Adrenal gland (tissue), 12 donors: ENCODE data around the gene SCN10A. TPM values are rescaled to one million over a fixed set of nuclear protein-coding genes. Genes with fewer than 3 reads are reported as not detected.

Experiments
- DNase-seq, 7 donors: peaks; one replicate each; pipeline ENCODE4 v3.0.0-alpha.2; 2019 to 2020
- H3K27ac ChIP-seq, 5 donors: fragments of 200-600 bp; sonication (generic) in 4 of 5; 1 replicate in 3 of 5; 2 replicates in 2 of 5; pipeline versions ENCODE4 v1.5.1 to v1.8.0; 2016 to 2020; ENCODE audit warnings: mild to moderate bottlenecking in 1 of 5
- H3K27me3 ChIP-seq: fragments of 200-600 bp; 2 replicates; pipeline ENCODE4 v1.8.0; 2021
- H3K36me3 ChIP-seq, 2 donors: fragments of 200-600 bp; replicated peaks in 1 of 2; 1 replicate in 1 of 2; 2 replicates in 1 of 2; pipeline versions ENCODE4 v1.5.1 to v1.8.0; 2018 to 2022
- H3K4me1 ChIP-seq, 2 donors: fragments of 200-600 bp; replicated peaks in 1 of 2; 1 replicate in 1 of 2; 2 replicates in 1 of 2; pipeline versions ENCODE4 v1.5.1 to v1.8.0; 2018 to 2021
- H3K4me3 ChIP-seq, 4 donors: fragments of 200-600 bp; sonication (generic) in 3 of 4; one replicate each; pipeline ENCODE4 v1.5.1; 2016 to 2018
- H3K9me3 ChIP-seq, 3 donors: fragments of 200-600 bp; sonication (generic) in 1 of 3; replicated peaks in 1 of 3; 1 replicate in 2 of 3; 2 replicates in 1 of 3; pipeline versions ENCODE4 v1.5.1 to v1.8.0; 2016 to 2021
- POLR2A ChIP-seq, 2 donors: fragments of 450-650 bp; IDR thresholded peaks; one replicate each; pipeline ENCODE4 v1.6.1; 2017; ENCODE audit warnings: antibody characterized with exemption in 2 of 2, mild to moderate bottlenecking in 2 of 2, moderate library complexity in 1 of 2
- WGBS, 4 donors: extraction: QIAGEN DNeasy Blood & Tissue Kit in 2 of 4; methylation state at CpG; one replicate each; pipeline versions ENCODE4 v1.1.5 to v1.1.7; 2013 to 2017; 5-methylcytosine and 5-hydroxymethylcytosine counted together
- intact Hi-C, 2 donors: fragments of 100-400 bp; cut with DNase I; formaldehyde crosslinking; loops; one replicate each; pipeline versions ENCODE4 v1.14.1 to v1.15.0; 2022 to 2023
- polyA plus RNA-seq, 3 donors: library from polyadenylated mRNA; stranded (reverse); fragments of 200-250 nt in 2 of 3; fragments of 350-450 nt in 1 of 3; fragmentation: Illumina TruSeq in 1 of 3; extraction: RNeasy Lipid Tissue Mini Kit (QIAGEN cat#74804) in 1 of 3; gene quantifications; one replicate each; pipeline ENCODE4 v1.2.3, GENCODE V29; 2013 to 2014
- total RNA-seq, 9 donors: library from RNA; depleted of rRNA in 4 of 9; stranded (reverse); fragments of >200 nt in 4 of 9; fragments of 120-200 nt in 1 of 9; fragmentation: NEBNext Ultra II Directional in 1 of 9; extraction: Animal tissue kit (Norgen Biotek cat#: 25700) in 1 of 9; gene quantifications; one replicate each; pipeline versions ENCODE4 v1.1.0 to v1.2.4, GENCODE V29; 2013 to 2023
- TF ChIP-seq, protein P1 (sequence below), 6 experiments: fragments of 450-650 bp in 4 of 6; fragments of 200-600 bp in 2 of 6; sonication (generic) in 1 of 6; IDR thresholded peaks; 1 replicate in 5 of 6; 2 replicates in 1 of 6; pipeline versions ENCODE4 v1.5.1 to v1.8.0; 2016 to 2021; ENCODE audit warnings: antibody characterized with exemption in 6 of 6, mild to moderate bottlenecking in 2 of 6, moderate library complexity in 1 of 6
- donor health status: healthy with polysubstance abuse.
- donor health status: Bipolar disorder and iron deficiency.
- donor health status: DM: yes; HTN: yes; CAD: no.
- donor health status: DM: no; HTN: no; CAD: no.
- donor health status: DM: no; HTN: no; CAD: no.
- donor health status: DM: yes; HTN: yes; CAD: no.

The SCN10A gene
- total and polyA plus RNA-seq, 12 donors = not detected

DNA sequence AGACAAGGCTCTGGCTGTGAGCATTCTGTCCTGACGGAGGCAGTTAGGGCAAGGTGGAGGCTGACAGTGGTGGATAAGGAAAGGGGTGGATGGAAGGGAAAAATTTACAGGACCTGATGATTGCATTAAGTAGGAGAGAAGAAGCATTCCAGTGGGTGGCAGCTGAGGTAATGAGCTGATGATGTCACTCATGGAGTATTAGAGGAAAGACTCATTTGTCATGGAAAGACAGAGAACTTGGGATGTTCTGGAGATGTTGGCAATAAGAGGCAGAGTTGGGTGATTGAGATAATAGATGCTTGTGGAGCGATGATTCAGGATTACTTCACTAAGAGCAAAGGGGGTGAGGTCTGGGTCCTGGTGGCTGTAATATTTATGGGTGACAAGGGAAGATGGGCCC lies 102.9 kb downstream of the SCN10A start:
- intact Hi-C loops = no loop called here
- 87 to 94% (median 90%) methylated on average over 2 of the region's 2 CpGs for WGBS, 4 donors

DNA sequence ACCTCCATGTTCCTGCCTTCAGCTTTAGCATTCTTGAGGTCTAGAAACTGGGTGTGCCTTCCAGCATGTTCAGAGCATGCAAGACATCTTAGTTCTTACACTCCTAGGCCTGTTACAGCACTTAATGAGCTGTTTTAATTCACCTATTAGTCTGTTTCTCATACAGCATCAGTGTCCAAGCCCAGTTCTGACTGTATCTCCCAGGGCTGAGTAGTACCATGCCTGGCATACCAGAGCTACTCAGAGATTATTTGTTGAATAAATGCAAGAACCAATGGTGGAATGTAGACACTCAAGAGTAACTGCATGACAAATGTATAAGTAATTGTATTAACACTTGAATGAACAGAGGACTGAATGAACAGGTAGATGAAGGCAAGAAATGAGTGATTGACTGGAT lies 104.7 kb downstream of the SCN10A start:
- H3K36me3 ChIP-seq = no peaks in the 10 kb centered on the region
- no peak overlapping the region for H3K27ac ChIP-seq
- intact Hi-C loops = no loop called here
- H3K9me3 ChIP-seq = no peaks in the 10 kb centered on the region
- TF ChIP-seq POLR2A (IDR thresholded peaks at IDR 0.05) = no peak
- TF ChIP-seq, protein P1, sequence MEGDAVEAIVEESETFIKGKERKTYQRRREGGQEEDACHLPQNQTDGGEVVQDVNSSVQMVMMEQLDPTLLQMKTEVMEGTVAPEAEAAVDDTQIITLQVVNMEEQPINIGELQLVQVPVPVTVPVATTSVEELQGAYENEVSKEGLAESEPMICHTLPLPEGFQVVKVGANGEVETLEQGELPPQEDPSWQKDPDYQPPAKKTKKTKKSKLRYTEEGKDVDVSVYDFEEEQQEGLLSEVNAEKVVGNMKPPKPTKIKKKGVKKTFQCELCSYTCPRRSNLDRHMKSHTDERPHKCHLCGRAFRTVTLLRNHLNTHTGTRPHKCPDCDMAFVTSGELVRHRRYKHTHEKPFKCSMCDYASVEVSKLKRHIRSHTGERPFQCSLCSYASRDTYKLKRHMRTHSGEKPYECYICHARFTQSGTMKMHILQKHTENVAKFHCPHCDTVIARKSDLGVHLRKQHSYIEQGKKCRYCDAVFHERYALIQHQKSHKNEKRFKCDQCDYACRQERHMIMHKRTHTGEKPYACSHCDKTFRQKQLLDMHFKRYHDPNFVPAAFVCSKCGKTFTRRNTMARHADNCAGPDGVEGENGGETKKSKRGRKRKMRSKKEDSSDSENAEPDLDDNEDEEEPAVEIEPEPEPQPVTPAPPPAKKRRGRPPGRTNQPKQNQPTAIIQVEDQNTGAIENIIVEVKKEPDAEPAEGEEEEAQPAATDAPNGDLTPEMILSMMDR (IDR thresholded peaks at IDR 0.05) = no peak
- no peaks in the 10 kb centered on the region for H3K4me1 ChIP-seq
- no peak for DNase-seq
- no peak overlapping the region for H3K4me3 ChIP-seq
- H3K27me3 ChIP-seq = no peaks in the 10 kb centered on the region

More for the DNA sequence above, 102.9 kb downstream of the SCN10A start:
- Histone ChIP-seq H3K27me3 (no peaks in the 10 kb centered on the region), H3K27ac (no peak overlapping the region), H3K36me3 (no peaks in the 10 kb centered on the region), H3K4me3 (no peak overlapping the region), H3K4me1 (no peaks in the 10 kb centered on the region), H3K9me3 (no peaks in the 10 kb centered on the region)
- DNase-seq = no peak
- TF ChIP-seq POLR2A (IDR thresholded peaks at IDR 0.05) = no peak
- TF ChIP-seq, protein P1 (IDR thresholded peaks at IDR 0.05) = no peak

DNA sequence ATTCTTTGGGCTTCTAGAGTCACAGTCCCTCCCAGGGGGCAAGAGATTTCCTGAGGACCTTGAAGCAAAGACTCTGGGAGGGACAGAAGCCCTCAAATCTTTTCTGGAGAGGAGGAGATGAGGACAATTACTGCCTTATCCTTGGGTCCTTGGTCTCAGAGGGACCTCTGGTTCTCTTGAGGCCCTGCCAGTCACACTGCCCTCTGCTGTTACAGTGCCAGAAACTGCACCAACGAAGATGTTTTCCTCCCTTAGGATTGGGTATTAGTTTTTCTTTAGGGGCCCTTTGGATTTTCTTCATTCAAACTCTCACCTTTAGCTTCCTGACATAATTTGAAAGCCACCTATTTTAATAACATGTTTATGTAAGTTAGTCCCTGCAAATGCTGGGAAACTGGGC lies 108.3 kb downstream of the SCN10A start:
- Histone ChIP-seq H3K36me3 (no peaks in the 10 kb centered on the region), H3K4me3 (no peak overlapping the region), H3K4me1 (no peaks in the 10 kb centered on the region), H3K27me3 (no peaks in the 10 kb centered on the region), H3K9me3 (no peaks in the 10 kb centered on the region), H3K27ac (no peak overlapping the region)
- 6 to 17% (median 13%) methylated on average over 1 of the region's 1 CpG for WGBS, 4 donors
- DNase-seq = no peak
- intact Hi-C loops = no loop called here
- TF ChIP-seq POLR2A (IDR thresholded peaks at IDR 0.05) = no peak
- TF ChIP-seq, protein P1 (IDR thresholded peaks at IDR 0.05) = no peak

DNA sequence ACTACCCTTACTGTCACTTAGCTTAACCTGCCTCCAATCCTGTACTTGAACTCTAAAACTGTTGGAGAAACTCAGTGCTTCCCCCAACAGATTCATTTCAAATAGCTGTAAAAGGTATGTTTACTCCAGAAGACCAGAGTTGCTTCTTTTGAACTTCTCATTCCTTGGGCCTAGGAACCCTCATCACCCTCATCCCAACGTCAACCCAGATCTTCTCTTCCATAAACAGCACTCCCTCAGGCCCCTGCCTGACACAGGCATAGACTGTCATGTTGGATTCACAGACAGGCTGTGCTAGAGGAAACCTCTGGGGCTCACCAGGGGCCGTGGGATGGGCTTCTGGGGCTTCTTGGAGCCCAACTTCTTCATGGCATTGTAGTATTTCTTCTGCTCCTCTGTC lies 109.1 kb downstream of the SCN10A start:
- no peak overlapping the region for H3K27ac ChIP-seq

More for the DNA sequence above, 109.1 kb downstream of the SCN10A start:
- 53 to 71% (median 60%) methylated on average over 2 of the region's 2 CpGs for WGBS, 4 donors
- no peak overlapping the region for H3K4me3 ChIP-seq
- no peaks in the 10 kb centered on the region for H3K9me3 ChIP-seq
- no peak for DNase-seq
- no peaks in the 10 kb centered on the region for H3K27me3 ChIP-seq
- no peaks in the 10 kb centered on the region for H3K36me3 ChIP-seq
- H3K4me1 ChIP-seq = no peaks in the 10 kb centered on the region
- TF ChIP-seq, protein P1 (IDR thresholded peaks at IDR 0.05) = no peak
- TF ChIP-seq POLR2A (IDR thresholded peaks at IDR 0.05) = no peak
- intact Hi-C loops = no loop called here
